GM19324 (cell line): ENCODE measurements around the gene PI4KB.
"Not testable (repeated sequence)": the region's sequence is repeated elsewhere in the genome, so short reads cannot be mapped to it uniquely, and the experiment has no call there.

Experiments
- ATAC-seq: cut with Tn5 transposase; IDR thresholded peaks from one replicate; pipeline ENCODE4 v1.9.1; 2021; ENCODE audit warnings: mild to moderate bottlenecking, moderate library complexity; ENCODE audit not compliant: unreplicated experiment, low FRiP score

Gene PI4KB

DNA sequence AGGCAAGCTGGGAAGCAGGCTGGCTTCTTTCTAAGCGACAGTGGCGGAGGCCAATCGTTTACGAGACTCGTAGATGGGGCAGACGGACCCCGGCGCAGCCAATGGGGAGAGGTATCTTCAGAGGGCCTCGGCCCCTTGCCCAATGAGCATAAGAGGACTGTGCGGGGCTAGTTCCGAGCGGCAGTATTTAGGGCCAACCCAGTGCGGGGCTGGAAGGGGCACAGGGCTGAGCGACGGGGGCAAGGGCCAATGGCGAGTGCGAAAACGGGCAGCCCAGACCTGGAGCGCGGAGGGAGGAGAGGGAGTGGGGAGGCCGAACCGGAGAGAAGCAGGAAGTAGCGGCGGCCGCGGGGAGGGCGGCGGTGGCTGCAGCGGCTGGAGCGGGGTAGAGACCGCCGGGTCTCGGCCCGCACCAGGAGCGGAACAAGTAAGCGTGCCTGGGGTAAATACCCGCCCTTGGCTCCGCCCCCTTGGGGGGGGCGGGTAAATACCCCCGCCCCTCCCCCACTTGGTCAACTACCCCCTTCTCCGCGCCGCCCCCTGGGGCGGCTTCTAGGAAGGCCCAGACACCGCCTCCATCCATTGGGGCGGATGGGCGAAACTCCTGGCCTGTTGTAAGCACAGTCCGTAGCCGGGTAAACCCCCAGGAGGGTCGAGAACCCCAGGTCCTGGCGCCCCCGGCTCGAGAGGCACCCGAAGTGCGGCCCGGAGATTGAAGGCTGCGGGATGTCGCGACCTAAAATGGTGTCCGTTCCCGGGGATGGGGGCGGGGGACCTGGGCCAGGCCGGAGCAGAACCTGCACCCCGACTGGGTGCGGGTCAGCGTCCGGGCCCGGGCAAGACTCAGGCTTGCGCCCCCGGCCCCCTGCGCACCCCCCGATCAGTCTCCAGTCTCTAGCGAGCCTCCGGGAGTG lies 45.0 kb downstream of the PI4KB start, which contains the start of gene ZNF687:
Gene ZNF687 (plus strand): TSS at position 331 of the 914 bp plus-strand sequence. CDS start 3,993 bp downstream, outside the sequence.
- ATAC-seq, result peak; percentile 88

DNA sequence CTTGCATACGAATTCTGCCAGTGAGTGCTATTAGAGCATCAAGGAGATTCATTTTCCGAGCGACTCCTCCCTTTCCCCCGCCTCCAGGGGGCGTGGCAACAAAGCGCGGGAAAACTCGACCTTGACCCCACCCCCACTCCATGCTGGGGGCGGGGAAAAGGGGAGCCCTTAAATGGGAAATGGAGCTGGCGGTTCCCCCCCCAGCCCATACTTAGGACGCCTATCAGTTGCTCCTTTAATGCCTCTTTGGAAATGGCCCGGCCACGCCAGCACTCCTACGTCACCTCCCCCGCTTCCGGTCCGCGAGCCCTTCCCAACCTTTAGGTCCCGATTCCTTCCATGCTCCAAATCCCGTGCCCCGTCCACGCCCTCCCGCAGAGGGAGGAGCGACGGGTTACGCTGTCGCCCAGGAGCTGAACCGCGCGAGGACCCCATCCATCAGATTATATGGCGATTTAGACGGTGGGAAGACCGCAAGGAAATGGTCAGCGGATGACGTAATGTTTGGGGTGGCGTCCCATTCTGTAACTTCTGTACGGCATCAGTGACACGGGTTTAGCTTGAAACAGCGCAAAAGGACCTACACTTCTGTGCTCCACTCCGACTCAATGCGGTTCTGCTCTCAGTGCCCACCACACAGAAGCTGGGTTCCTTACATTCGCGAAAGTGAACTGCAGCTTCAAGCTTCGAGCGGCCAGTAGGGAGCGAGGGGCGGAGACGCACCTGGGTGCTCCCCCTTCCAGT lies 45.8 kb downstream of the PI4KB start:
- ATAC-seq, result peak; percentile 36

DNA sequence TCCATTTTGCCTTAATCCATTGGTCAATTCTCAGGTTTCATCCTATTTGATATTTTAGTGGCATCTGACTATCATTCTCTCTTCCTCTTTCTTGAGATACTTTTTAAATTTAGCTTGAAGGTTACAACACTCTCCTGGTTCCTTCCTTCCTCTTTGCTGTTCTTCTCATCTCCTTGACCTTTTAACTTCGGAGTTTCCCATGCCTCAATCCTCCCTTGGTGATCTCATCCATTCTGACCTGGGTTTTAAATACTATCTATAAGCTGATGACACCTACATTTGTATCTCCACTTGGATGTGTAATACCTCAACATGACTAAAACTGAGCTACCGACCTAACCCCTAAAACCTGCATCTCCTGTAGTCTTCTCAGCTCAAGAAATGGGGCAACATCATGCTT lies 50.0 kb downstream of the PI4KB start:
- ATAC-seq, result no peak

DNA sequence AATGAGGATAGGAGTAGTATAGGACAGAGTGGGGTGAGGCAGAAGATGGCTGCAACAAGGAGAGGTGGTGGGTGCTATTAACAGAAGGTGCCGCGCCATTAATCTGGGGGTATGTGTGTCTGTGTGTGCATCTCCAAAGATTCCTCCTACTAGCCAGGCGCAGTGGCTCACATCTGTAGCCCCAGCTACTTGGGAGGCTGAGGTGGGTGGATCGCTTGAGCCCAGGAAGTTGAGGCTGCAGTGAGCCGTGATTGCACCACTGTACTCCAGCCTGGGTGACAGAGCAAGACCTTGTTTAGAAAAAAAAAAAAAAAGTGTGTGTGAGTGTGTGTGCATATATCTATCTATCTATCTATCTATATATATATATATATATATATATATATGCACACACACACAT lies 51.9 kb downstream of the PI4KB start:
- ATAC-seq, result not testable (repeated sequence)

DNA sequence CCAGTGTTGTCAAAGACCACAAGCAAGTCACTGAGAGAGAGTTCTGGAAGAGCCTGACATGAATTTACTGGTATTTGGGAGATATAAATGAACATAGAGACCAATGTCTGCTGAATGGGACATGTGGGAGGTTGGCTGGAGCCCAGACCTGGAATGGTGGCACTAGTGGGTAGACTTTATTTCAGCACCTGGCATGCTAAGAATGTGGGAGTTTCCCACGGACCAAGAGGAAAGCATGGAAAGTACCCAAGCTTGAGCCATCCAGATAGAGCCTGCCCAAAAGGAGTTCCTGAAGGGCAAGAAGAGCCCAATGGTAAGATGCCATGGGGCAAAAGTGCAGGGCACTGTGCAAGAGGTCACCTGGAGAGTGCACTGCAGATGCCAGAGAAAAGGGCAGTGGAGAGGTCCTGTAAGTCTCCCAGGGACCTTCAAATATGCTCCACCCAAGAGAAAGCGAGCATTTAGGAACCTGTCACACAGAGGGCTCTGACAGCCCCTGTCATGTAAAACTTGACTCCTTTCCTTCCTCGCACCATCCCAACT lies 53.2 kb downstream of the PI4KB start:
- no peak for ATAC-seq

DNA sequence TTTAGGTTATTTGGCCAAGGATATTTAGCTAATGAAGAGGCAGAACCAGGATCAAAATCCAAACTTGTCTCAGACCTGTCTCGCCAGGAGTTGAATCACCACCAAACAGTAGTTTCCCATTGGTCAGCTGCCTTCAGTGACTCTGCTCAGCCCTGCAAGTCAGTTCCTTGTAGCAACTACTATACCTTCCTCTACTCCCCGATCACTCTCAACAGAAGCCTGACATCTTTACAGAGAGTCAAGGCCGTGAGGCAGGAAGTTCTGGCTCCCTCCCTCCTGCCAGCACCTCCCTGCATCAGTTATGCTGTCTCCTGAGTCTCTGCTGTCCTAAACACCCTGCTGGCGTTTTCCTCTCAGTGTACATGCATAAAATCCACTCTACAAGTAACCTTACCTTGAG lies 59.5 kb downstream of the PI4KB start:
- no peak for ATAC-seq

DNA sequence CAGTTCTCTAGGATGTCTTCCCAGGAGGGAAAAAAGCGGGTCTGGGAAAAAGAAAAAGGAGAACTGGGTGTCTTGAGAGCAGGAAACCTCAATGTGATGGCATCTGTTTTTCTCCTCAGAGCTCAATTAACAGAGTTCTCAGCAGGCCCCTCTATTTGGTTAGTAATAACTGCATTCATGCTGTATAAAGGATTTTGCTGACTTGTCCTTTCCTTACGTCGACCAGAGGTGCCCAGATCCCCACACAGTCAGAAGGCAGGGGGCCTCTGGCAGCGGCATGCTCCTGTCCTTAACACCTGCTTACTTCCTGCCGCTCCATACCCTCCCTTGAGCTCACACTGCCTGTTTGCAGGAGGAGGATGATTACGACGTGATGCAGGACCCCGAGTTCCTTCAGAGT lies 60.4 kb downstream of the PI4KB start:
- no peak for ATAC-seq

DNA sequence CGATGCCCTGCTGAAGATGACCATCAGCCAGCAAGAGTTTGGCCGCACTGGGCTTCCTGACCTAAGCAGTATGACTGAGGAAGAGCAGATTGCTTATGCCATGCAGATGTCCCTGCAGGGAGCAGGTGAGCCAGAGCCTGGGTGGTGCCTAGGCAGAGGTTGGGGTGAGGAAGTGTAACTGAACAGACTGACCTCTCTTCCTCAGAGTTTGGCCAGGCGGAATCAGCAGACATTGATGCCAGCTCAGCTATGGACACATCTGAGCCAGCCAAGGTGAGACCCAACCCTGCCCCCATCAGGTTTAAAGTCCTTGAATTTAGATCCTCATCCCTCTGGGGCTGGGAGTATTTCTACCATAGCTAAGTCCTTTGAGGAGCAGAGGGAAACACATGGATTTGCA lies 60.9 kb downstream of the PI4KB start:
- ATAC-seq, result no peak

DNA sequence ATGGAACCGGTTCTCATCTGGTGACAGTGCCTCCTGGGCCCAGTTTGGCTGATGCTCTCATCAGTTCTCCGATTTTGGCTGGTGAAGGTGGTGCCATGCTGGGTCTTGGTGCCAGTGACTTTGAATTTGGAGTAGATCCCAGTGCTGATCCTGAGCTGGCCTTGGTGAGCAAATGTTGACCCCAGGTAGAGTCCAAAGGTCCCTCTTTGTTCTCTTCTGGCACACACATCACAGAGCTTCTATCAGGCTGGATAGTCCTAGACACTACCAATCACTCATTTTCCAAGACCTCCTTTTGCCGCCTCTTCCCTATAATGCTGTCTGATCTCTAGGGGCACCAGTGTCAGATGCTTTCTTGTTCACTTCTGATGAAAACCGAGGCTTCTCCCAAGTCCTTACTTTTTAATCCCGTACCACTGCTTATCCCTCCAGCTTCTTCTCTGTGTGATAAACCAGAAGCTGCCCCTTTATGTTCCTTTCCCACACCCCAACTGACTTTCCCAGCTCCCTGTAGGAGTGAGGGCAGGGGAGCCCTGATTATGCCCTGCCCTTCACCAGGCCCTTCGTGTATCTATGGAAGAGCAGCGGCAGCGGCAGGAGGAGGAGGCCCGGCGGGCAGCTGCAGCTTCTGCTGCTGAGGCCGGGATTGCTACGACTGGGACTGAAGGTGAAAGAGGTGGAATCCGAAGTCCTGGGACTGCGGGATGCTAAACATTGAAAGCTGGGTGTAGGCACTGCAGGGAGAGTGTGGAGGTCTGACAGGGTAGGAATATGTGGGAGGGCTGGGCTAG lies 61.6 kb downstream of the PI4KB start:
- no peak for ATAC-seq

DNA sequence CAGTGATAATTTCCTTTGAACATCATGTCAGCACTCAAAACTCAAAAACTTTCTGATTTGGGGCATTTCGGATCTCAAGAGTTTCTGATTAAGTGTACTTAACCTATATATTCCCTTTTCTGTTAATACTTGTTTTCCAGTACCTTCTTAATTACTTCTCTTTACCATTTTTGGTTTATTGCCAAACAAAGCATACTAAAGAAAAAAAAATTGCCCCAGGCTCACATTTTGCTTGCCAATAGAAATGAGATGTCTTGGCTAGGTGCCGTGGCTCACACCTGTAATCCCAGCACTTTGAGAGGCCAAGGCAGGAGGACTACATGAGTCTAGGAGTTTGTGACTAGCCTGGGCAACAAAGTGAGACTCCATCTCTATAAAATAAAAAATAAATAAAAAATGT lies 67.9 kb downstream of the PI4KB start:
- no peak for ATAC-seq

DNA sequence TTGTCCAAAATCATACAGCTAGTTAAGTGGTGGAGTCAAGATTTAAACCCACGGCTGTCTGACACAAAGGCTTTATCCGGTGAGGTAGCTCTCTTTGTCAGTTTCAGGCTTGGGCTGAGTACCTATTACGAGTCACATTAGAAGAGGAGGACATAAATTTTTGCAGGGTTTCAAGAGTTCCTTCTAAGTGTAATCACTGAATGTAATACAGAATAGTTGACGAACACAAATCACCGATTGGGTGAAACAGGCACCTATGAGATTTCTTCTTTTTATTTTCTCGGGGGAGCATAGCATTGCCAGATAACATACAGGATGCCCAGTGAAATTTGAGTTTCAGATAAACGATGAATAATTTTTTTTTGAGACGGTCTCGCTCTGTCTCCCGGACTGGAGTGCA lies 71.8 kb downstream of the PI4KB start:
- no peak for ATAC-seq

DNA sequence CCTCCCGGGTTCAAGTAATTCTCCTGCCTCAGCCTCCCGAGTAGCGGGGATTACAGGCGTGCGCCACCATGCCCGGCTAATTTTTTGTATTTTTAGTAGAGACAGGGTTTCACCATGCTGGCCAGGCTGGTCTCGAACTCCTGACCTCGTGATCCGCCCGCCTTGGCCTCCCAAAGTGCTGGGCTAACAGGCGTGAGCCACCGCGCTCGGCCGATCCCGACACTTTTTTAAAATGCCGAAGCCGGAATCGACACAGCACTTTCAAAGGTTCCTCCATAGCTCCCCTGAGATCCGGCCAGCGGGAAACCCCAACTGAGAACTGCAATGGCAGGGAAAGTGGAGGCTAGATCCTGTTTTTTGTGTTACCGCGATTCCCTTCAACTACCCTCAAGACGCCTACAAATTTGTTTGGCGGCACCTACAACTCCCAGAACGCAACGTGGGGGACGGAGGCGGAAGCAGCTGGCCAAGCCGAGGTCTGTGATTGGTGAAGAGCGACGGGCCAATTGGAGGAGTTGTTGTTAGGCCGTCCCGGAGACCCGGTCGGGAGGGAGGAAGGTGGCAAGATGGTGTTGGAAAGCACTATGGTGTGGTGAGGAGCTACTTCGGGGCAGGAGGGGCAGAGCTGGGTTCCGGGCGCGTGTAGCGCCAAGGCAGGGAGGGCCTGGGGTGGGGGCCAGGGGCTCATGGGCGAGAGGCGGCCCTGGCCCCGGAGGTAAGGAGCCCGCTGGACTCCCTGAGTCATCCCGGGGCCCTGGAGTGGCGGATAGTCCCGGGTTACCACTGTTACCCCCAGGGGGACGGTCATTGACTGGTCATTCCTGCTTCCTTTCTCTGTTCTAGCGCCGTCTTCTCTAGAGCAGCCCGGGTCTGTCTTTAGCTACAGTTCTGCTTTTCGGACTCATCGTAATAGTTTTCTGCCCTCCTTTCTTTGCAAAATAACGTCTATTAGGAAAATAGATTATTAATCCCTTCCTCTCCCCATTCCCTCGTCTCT lies 72.7 kb downstream of the PI4KB start, which contains the start of gene PSMD4:
Gene PSMD4 (plus strand): TSS at position 518 of the 997 bp plus-strand sequence. CDS start 49 bp downstream, at position 567.
- peak; percentile 93 for ATAC-seq

DNA sequence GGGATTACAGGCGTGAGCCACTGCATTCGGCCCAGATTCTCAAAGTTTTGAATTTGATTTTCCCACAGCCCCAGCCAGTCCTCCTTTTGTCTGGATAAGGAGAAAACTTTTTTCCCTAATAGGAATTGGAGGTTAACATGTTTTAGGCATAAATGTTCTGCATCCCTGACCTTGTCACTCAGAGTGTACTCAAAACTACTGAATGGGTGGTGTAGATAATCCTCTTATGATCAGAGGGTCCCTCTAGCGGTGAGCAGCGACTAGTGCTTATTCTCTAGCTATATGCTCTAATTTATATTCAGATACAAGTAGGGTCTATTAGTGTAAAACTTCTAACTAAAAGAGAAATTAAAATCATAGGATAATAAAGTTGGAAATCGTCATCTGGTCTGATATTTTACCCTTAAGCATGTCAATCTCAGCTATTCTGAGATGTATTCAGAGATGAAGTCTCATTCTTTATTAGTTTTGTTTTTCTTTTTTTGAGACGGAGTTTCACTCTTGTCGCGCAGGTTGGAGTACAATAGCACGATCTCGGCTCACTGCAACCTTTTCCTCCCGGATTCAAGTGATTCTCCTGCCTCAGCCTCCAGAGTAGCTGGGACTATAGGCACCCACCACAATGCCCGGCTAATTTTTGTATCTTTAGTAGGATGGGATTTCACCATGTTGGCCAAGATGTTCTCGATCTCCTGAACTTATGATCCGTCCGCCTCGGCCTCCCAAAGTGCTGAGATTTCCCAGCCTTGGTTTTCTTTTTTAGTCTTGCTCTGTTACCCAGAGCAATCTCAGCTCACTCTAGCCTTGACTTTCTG lies 75.4 kb downstream of the PI4KB start:
- ATAC-seq, result no peak

DNA sequence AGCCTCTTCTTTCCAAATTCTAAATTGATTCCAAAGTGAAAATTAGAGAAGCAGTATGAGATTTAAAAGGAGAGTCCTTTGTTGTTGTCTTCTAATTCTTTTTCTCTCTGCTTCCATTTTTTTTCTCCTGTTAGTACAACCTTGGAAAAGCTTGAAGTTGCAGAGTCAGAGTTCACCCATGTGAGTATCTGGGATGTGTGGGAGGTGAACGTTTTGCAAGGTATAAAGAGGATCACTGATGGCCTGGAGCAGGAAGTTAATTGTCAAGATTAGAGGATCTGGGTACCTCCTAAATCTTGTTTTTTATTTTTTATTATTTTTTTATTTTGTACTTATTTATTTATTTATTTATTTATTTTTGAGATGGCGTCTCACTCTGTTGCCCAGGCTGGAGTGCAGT lies 80.4 kb downstream of the PI4KB start:
- ATAC-seq, result no peak

DNA sequence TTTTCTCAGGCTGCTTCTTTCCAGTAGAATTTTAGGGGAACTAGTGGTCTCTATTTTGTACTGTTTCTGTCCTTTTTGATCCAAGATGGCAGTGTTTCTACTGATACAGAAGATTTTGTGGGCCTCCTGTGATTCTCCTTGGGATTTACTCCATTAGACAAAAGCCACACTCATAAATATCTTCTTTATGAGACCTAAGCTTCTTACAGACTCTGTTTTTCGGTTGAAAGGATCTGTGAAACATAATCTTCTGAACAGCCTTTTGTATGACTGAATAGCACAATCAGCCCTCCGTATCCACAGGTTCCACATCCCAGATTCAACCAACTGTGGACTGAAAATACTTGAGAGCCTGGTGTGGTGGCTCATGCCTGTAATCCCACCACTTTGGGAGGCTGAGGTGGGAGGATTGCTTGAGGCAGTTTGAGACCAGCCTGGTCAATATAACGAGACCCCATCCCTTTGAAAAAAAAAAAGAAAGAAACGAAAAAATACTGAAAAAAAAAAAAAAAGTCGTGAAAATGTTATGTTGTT lies 83.5 kb downstream of the PI4KB start:
- no peak for ATAC-seq

DNA sequence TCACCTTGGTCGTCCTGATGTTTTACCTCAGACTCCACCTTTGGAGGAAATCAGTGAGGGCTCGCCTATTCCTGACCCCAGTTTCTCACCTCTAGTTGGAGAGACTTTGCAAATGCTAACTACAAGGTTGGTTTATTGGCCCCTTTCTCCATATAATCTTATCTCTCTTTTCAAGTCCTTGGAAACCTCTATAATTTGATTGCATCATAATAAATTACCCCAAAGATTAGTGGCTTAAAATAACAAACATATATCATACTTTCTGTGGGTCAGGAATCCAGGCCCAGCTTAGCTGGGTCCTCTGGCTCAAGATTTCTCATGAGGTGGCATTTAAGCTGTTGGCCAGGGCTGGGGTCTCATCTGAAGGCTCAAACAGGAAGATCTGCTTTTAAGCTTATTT lies 84.8 kb downstream of the PI4KB start:
- no peak for ATAC-seq
